Sciatic nerve (tissue), 2 donors: ENCODE results near the gene MT1B. TPM values are rescaled to one million over a fixed set of nuclear protein-coding genes. Genes with fewer than 3 reads are reported as not detected.

Experiments used
- ATAC-seq: fragments of 200-7000 bp; cut with Tn5 transposase; one replicate; pipeline ENCODE4 v1.9.1; 2020; ENCODE audit warnings: mild to moderate bottlenecking, moderate library complexity
- DNase-seq: peaks from one replicate; pipeline ENCODE4 v3.0.0-alpha.2; 2020; ENCODE audit warnings: low spot score
- intact Hi-C: fragments of 100-400 bp; cut with DNase I; formaldehyde crosslinking; loops from one replicate; pipeline ENCODE4 v1.14.2; 2022
- total RNA-seq: library from RNA; stranded (reverse); fragmentation: NEBNext Ultra II Directional; extraction: Animal tissue kit (Norgen Biotek cat#: 25700); gene quantifications from one replicate; pipeline ENCODE4 v1.2.1, GENCODE V29; 2021
- donor health status: DM: no; HTN: no; CAD: no.
- donor health status: DM: no; HTN: no; CAD: no.

Gene MT1B
- total RNA-seq, 1 donor from 2014 or later: not detected

GRCh38 chr16:56632848-56633365, 18.8 kb upstream of the MT1B start:
- ATAC-seq (peak; percentile 5), DNase-seq (peak; percentile 51)
- intact Hi-C loops: no loop called here

GRCh38 chr16:56633535-56633934, 18.2 kb upstream of the MT1B start:
- intact Hi-C loops: no loop called here
- DNase-seq (peak; percentile 44), ATAC-seq (no peak)

- intact Hi-C loops: no loop called here
- ATAC-seq: no peak
- DNase-seq: peak; percentile 53
Measured at GRCh38 chr16:56634715-56635440, 16.8 kb upstream of the MT1B start.

GRCh38 chr16:56635441-56635967, 16.2 kb upstream of the MT1B start:
- ATAC-seq: no peak
- intact Hi-C loops: no loop called here
- DNase-seq: no peak

GRCh38 chr16:56636616-56637413, 14.9 kb upstream of the MT1B start:
- DNase-seq: peak; percentile 27
- ATAC-seq: no peak
- intact Hi-C loops: no loop called here

- intact Hi-C loops: no loop called here
- peak; percentile 88 for ATAC-seq
- DNase-seq: peak; percentile 87
Measured at GRCh38 chr16:56637814-56638750, 13.6 kb upstream of the MT1B start, which contains the start of gene MT1A. MT1A (plus strand) TSS chr16:56638666; CDS start chr16:56638739, 73 bp downstream.

- ATAC-seq (no peak), DNase-seq (peak; percentile 45)
- intact Hi-C loops: no loop called here
Measured at GRCh38 chr16:56639045-56639444, 12.6 kb upstream of the MT1B start.

- intact Hi-C loops: no loop called here
- ATAC-seq (no peak), DNase-seq (no peak)
Measured at GRCh38 chr16:56640076-56640475, 11.6 kb upstream of the MT1B start.

GRCh38 chr16:56641166-56641565, 10.5 kb upstream of the MT1B start:
- ATAC-seq (no peak), DNase-seq (no peak)
- intact Hi-C loops: no loop called here

GRCh38 chr16:56643080-56643778, 8.5 kb upstream of the MT1B start:
- DNase-seq (peak; percentile 75), ATAC-seq (peak; percentile 90)
- intact Hi-C loops: no loop called here

GRCh38 chr16:56643833-56644232, 7.9 kb upstream of the MT1B start:
- DNase-seq (no peak), ATAC-seq (no peak)
- intact Hi-C loops: no loop called here

- no peak for ATAC-seq
- no peak for DNase-seq
- intact Hi-C loops: no loop called here
Measured at GRCh38 chr16:56645311-56645710, 6.4 kb upstream of the MT1B start.

- intact Hi-C loops: no loop called here
- ATAC-seq: no peak
- DNase-seq: no peak
Measured at GRCh38 chr16:56645838-56646237, 5.8 kb upstream of the MT1B start.

- DNase-seq (no peak), ATAC-seq (no peak)
- intact Hi-C loops: no loop called here
Measured at GRCh38 chr16:56647641-56648431, 3.9 kb upstream of the MT1B start.

- DNase-seq (no peak), ATAC-seq (no peak)
- intact Hi-C loops: no loop called here
Measured at GRCh38 chr16:56649271-56649670, 2.4 kb upstream of the MT1B start.

- no peak for DNase-seq
- intact Hi-C loops: no loop called here
- ATAC-seq: no peak
Measured at GRCh38 chr16:56649820-56650219, 1.9 kb upstream of the MT1B start.

GRCh38 chr16:56652600-56652999, 914 bp downstream of the MT1B start:
- intact Hi-C loops: no loop called here
- DNase-seq (no peak), ATAC-seq (no peak)

GRCh38 chr16:56653218-56653617, 1.5 kb downstream of the MT1B start:
- intact Hi-C loops: no loop called here
- no peak for DNase-seq
- ATAC-seq: no peak
